HG03139 (cell line): ENCODE data around the gene CNOT2.
"Not testable (repeated sequence)": the region's sequence is repeated elsewhere in the genome, so short reads cannot be mapped to it uniquely, and the experiment has no call there.

Source experiments
- ATAC-seq: cut with Tn5 transposase; IDR thresholded peaks from one replicate; pipeline ENCODE4 v1.9.1; 2021; ENCODE audit not compliant: unreplicated experiment

Gene CNOT2

DNA sequence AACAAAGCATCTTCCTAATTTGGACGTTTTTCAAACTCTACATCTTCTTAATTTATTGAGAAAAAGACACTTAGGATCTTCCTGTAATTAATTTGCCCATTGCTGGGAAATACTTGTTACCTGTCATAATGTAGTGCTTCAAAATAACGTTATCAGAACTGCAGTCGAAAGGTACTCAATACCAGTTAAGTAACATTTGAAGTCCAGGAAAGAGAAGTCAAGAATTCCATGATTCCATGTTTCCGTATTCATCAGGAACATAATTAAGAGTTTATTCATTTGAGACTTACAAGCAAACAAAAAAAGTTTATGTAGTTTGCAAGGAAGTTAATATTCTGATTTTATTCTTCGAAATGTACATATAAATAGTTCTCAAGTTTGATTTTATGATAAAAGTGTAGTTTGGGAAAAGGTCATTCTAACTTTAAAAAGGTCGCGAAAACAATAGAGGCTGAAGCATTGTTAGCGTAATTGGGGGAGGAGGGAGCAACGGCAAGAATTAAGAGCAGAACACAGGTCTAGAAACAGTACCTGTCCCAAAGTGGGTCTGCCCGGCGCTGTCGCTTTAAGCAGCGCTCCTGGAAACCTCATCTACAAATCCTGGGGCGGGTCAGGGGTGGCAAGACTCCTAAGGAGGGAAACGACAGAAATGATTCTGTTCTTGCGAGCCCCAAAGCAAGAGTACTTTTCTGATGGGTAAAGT is 121.6 kb downstream of the CNOT2 start:
- ATAC-seq = no peak

GRCh38 chr12:70365398-70365647 is 122.1 kb downstream of the CNOT2 start:
- ATAC-seq = no peak

DNA sequence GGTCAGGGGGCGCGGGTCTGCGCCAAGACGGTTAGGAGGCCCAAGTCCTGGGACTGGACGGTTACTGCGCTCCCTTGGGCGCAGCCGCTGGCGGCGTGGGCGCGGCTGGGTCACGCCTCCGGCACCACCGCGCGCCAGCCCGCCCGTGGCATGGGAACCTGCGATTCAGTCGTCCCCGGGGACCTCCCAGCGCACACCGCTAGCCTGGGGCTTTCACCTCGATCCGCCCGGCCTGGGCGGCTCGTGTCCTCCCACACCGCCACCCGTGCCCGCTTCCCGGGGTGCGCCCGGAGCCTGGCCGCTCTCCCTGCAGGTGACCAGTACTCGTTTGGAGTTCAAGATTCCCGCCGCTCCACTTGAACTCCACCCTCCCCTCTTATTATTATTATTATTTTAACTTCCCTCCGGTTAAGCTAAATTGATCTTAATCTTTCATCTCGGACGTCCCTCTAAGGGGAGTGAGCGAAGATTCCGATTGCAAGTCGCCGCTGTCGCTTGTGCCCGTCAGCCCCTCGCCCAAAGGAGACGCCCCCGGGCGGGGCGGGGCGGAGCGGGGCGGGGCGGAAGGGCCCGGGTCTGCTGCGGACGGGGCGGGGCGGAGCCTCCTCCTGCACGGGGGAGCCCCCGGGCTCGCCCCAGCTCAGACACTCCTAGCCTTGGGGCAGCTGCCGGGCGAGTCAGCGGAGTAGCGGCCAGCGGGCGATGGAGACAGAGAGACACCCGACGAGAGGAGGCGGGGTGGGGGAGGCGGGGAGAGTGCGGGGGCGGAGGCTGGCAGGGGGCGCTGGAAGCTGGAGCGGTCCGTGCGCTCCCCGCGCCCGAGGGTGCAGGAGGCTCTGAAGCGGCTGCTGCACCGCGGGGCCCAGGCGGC is 122.7 kb downstream of the CNOT2 start, which contains the start of gene KCNMB4:
Gene KCNMB4 (plus strand): TSS at position 643 of the 871 bp plus-strand sequence. CDS start 445 bp downstream, outside the sequence.
- peak; percentile 69 for ATAC-seq

DNA sequence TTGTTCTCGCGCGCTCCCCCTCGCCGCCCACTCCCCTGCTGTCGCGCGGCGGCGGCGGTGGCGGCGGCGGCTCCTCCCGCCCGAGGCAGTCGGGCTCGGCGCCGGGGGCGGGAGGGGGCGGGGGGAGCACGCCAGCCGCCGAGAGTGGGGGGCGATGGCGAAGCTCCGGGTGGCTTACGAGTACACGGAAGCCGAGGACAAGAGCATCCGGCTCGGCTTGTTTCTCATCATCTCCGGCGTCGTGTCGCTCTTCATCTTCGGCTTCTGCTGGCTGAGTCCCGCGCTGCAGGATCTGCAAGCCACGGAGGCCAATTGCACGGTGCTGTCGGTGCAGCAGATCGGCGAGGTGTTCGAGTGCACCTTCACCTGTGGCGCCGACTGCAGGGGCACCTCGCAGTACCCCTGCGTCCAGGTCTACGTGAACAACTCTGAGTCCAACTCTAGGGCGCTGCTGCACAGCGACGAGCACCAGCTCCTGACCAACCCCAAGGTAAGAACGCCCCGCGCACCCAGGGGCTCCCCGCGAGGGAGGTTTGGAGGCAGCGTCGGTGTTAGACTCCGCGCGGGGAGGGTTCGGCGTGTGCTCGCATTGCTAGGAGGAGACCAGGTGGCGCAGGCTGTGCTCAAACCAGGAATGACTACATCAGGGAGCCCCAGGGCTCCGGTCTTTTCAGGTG is 123.5 kb downstream of the CNOT2 start:
- ATAC-seq = peak; percentile 39

GRCh38 chr12:70367258-70368141 is 124.3 kb downstream of the CNOT2 start:
- no peak for ATAC-seq

DNA sequence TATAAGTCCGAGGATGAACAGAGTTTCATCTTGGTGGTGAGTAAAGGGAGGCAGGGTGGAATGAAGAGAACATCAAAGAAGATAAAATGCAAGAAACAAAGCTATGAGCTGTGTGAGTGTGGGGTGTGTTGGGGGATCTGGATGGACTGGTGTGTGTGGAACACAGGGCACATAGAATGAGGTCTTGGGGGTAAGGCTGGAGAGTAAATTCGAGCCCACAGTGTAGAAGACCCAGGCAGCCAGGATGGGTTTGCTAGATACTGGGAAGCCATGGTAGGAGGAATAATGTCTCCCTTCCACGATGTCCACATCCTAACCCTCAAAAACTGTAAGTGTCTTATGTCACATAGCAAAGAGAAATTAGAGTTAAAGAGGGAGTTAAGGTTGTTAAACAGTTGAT is 129.6 kb downstream of the CNOT2 start:
- no peak for ATAC-seq

DNA sequence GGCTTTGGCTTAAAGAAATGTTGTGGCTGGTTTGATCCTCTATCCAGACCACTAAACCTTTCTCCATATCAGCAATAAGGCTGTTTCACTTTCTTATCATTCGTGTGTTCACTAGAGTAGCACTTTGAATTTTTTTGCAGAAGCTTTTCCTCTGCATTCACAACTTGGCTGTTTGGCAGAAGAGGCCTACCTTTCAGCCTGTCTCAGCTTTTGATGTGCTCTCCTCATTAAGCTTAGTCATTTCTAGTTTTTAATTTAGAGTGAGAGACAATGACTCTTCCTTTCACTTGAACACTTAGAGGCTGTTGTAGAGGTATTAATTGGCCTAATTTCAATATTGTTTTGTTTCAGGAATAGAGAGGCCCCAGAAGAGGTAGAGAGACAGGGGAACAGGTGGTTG is 136.6 kb downstream of the CNOT2 start:
- ATAC-seq = no peak

GRCh38 chr12:70383484-70383883 is 140.3 kb downstream of the CNOT2 start:
- ATAC-seq = no peak

DNA sequence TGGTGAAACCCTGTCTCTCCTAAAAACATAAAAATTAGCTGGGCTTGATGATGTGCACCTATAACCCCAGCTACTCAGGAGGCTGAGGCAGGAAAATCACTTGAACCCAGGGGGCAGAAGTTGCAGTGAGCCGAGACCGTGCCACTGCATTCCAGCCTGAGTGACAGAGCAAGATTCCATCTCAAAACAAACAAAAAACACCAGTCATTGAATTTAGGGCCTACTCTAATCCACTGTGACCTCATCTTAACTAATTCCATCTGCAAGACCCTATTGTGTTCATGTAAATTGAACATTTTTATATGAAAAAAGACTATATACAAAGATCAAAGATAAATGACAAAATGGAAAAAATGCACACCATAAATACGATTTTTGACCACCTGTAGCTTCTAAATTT is 140.7 kb downstream of the CNOT2 start:
- ATAC-seq = no peak

DNA sequence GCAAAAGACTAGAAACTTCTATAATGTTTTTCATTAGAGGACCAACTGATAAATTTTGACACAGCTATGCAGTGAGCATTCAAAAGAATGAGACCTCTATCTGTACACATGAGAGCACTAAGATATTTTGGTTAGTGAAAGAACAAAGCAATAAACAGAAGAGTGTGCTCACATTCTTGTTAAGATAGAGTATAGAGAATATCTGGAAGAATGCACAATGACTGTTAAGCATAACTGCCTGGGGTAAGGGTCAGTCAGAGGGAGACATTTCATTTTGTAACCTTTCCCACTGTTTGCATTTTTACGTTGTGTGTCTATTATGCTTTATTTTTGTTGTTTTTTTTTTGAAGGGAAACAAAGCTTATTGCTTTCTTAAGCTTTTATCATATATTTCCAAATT is 143.5 kb downstream of the CNOT2 start:
- ATAC-seq = no peak

DNA sequence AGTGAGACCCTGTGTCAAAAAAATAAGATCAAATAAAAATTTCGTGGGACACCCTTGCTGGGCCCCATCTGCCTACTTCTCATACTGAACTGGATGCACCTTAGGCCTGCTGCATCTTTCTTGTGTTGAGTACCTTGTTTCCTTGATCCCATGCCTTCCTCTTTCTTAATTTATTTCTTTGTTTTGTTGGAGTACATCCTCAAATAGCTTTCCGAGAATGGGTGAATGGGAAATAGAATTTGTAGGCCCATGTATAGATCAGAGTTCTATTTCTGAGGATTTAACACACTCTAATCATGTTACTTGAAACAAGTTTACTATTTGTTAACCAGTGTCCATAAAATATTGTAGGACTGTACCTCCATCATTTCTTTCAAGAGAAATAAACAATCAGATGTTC is 146.4 kb downstream of the CNOT2 start:
- ATAC-seq = no peak

GRCh38 chr12:70392631-70393030 is 149.4 kb downstream of the CNOT2 start:
- ATAC-seq = not testable (repeated sequence)

GRCh38 chr12:70393787-70394499 is 150.7 kb downstream of the CNOT2 start:
- no peak for ATAC-seq

GRCh38 chr12:70398002-70398401 is 154.8 kb downstream of the CNOT2 start:
- no peak for ATAC-seq

DNA sequence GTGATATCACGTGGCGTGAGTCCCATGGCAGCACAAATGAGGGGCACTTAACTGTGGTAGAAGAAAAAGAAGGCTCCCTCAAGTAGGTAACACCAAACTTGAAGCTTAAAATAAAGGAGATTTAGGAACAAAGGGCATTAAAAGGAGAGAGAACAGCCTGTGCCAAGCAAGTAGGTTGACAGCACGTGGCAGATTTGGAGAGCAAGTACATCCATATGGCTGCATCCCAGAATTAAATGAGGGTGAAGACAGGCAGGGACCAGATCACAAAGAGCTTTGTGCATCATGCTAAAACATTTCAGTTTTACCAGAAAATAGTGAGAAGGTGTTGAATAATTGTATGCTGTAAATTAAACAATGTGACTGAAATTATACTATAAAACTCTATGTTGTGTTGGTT is 155.6 kb downstream of the CNOT2 start:
- no peak for ATAC-seq

GRCh38 chr12:70399311-70399710 is 156.1 kb downstream of the CNOT2 start:
- no peak for ATAC-seq

- ATAC-seq = no peak
These were observed 156.9 kb downstream of the CNOT2 start for GRCh38 chr12:70400124-70400523.

DNA sequence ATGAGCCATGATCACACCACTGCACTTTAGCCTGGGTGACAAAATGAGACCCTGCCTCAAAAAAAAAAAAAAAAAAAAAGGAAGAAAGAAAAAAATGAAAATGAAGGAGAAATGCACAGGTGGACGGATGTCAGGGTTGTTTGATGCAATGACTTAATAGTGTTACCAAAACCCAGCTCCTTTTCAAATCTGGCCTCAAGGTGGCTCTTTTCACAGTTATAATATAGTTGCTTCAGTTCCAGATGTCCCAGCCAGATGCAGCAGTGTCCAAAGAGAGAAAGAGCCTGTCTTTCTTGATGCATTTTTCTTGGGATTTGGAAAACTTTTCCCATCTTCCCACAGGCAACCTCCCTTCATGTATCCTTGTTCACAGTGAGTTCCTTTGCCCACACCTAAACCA is 159.4 kb downstream of the CNOT2 start:
- ATAC-seq = no peak

GRCh38 chr12:70403826-70404225 is 160.6 kb downstream of the CNOT2 start:
- no peak for ATAC-seq
